ENCODE measurements around the gene MXD3.
"Not testable (repeated sequence)": the region's sequence is repeated elsewhere in the genome, so short reads cannot be mapped to it uniquely, and the experiment has no call there.

MXD3 gene

GRCh38 chr5:177343000-177343399 lies 31.3 kb upstream of the MXD3 start:
- not testable (repeated sequence) for DNase-seq (ENCODE audit: low read depth)

DNA sequence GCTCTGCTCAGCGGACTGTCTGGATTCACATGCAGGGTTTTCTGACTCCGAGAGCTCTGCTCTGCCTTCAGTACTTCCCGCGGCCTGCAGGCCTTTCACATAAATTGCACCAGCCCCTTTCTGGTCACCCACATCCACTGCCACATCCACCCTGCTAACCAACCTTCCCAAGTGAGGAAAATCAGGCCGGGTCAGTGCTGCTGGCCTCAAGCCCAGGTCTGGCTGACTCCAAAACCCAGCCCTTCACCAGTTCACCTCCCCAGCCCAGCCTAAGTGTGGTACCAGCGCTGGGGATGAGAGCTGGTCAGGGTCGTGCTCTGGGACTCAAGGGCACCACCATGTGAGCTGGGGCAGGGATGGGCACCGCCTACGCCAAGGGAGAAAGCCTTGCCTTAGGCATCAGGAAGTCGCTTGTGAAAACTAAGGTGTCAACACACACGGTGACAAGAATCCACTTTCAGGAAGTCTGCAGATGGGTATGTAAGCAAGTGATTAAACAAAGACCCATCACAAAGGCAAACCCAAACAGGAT lies 27.5 kb upstream of the MXD3 start:
- no peak for DNase-seq (ENCODE audit: low read depth)

GRCh38 chr5:177338251-177339106 lies 26.8 kb upstream of the MXD3 start:
- no peak for DNase-seq (ENCODE audit: low read depth)

- DNase-seq (ENCODE audit: low read depth), result no peak
Observed at GRCh38 chr5:177336603-177337494, 25.2 kb upstream of the MXD3 start.

DNA sequence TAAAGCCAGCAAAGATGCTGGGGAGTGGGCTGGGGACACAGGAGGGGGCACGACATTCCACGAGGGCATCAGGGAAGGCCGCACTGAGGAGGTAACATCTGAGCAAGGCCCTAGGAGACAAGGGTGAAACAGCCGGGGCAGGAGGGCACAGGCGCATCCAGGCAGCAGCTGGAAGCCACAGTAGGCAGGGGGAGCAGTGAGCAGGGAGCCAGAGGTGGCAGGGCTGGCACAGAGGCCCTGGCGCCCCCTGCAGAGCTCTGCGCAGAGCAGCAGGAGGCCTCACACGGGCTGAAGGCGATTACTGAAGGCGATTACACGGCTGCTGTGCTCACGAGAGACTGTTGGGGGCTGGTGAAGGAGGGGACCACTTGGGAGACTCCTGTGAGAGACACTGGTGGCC lies 24.4 kb upstream of the MXD3 start:
- no peak for DNase-seq (ENCODE audit: low read depth)

- no peak for DNase-seq (ENCODE audit: low read depth)
Observed at GRCh38 chr5:177335701-177336065, 24.0 kb upstream of the MXD3 start.

GRCh38 chr5:177334781-177335700 lies 23.3 kb upstream of the MXD3 start:
- no peak for DNase-seq (ENCODE audit: low read depth)

DNA sequence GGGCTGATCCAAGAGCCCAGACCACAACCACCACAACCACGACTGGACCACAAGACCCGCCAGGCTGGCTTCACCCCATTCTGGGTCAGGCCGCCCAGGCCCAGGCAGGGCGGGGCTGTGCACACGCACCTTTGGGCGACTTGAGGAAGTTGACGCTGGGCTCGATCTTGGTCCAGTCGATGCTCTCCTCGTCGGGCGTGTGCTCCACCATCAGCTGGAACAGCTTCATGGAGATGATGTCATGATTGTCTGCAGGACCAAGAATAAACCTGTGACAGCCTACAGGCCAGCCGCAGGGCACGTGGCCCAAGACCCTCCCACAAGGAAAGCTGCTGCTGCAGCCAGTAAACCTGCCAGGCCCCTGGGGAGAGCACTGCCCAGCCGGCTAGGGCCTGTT lies 22.5 kb upstream of the MXD3 start:
- DNase-seq (ENCODE audit: low read depth), result no peak

DNA sequence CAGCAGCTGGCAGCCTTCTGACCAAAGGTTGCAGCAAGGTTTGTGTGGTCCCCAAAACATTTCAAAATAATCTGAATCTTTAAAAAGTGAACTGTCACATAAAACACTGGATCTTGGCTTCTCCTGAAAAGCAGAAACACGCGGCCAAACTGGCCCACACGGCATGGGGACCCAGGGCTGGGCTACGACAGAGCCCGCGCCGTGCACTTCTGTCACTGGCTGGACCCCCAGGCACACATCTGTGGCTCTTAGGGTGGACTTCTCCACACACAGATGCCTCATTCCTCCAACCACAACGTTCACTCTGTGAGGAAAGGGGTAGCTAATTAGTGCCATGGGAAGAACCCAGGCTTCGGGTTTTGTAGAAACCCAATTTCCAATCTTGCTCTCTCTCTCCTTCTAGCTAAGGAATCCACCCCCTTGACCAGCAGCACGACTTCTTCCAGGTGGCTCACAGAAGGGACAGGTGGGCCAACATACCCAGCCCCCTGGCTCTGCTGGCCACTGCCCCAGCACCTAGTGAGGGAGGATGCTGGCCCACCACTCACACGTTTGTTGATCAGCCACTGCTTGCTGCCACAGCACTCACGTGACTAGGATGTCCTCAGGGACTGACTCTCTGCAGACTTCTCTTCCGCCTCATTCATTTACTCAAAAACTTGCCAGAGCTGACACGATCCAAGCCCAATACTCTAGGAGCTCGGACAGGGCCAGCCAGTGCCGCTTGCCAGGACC lies 21.9 kb upstream of the MXD3 start:
- no peak for DNase-seq (ENCODE audit: low read depth)

- no peak for DNase-seq (ENCODE audit: low read depth)
Observed at GRCh38 chr5:177332896-177333260, 21.2 kb upstream of the MXD3 start.

DNA sequence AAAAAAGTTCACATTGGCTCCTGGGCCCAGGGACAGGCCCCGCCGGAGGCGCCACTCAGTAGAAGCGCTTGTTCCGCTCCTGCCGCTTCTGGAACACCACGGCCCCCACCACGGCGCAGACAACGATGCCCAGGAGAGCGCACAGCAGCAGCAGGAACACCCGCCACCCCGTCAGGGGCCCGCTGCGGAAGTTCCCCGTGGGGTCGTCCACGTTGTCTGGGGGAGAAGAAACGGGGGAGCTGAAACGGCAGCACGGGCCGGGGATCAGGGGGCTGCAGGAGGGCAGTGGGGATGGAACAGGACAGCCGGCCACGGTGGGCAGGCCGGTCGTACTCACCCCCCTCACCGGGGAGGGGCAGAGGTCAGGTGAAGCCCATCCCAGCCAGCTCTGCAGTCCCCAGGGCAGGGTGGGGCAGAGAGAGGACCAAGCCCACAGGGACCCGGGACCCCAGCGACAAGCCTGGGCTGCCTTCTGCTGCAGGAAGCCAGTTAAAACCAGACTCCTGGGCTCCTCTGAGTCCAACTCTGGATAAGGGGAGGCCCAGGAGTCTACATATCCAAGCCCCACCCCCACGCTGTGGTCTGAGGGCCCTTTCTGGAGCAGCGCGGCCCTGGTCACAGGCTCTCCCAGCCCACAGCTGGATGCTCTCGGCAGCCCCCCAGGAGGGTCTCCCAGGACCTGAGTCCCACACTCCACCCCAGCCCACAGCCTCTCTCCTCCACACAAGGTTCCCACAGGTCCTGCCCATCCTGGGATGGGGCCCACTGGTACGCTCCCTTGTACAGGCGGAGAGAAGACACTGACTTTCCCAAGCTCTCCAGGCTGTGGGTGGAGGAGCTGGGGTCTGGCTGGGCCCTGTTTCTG lies 20.6 kb upstream of the MXD3 start:
- no peak for DNase-seq (ENCODE audit: low read depth)

- DNase-seq (ENCODE audit: low read depth), result no peak
Observed at GRCh38 chr5:177330991-177331842, 19.5 kb upstream of the MXD3 start.

GRCh38 chr5:177329883-177330282 lies 18.2 kb upstream of the MXD3 start:
- DNase-seq (ENCODE audit: low read depth), result no peak

GRCh38 chr5:177328545-177329231 lies 17.0 kb upstream of the MXD3 start:
- DNase-seq (ENCODE audit: low read depth), result no peak

- no peak for DNase-seq (ENCODE audit: low read depth)
Observed at GRCh38 chr5:177327539-177328522, 16.1 kb upstream of the MXD3 start.

GRCh38 chr5:177325868-177326381 lies 14.2 kb upstream of the MXD3 start:
- DNase-seq (ENCODE audit: low read depth), result no peak

GRCh38 chr5:177320879-177321278 lies 9.2 kb upstream of the MXD3 start:
- DNase-seq (ENCODE audit: low read depth), result no peak

Measured in GM04503 (cell line).